Fibroblast of villous mesenchyme (primary cell): ENCODE data around the gene SLC25A26. TPM values are rescaled to one million over a fixed set of nuclear protein-coding genes. Genes with fewer than 3 reads are reported as not detected.
"Not testable (repeated sequence)": the region's sequence is repeated elsewhere in the genome, so short reads cannot be mapped to it uniquely, and the experiment has no call there.

Source experiments
- DNase-seq: peaks from one replicate; pipeline ENCODE4 v3.0.0-alpha.2; 2010; ENCODE audit warnings: low read depth
- H3K4me3 ChIP-seq: 2 replicates; pipeline ENCODE4 v1.5.1; 2011; ENCODE audit warnings: low read depth, mild to moderate bottlenecking, low read length
- total RNA-seq: library from RNA; depleted of rRNA; stranded (reverse); fragments of >200 nt; gene quantifications from 2 replicates; pipeline ENCODE4 v1.2.3, GENCODE V29; 2012
- TF ChIP-seq, protein P1 (sequence below): IDR thresholded peaks from 2 replicates; pipeline ENCODE4 v1.5.1; 2012; ENCODE audit warnings: low read depth, mild to moderate bottlenecking, low read length; ENCODE audit not compliant: insufficient read depth

SLC25A26 gene
- total RNA-seq, 1 donor, result 18.1 TPM

DNA sequence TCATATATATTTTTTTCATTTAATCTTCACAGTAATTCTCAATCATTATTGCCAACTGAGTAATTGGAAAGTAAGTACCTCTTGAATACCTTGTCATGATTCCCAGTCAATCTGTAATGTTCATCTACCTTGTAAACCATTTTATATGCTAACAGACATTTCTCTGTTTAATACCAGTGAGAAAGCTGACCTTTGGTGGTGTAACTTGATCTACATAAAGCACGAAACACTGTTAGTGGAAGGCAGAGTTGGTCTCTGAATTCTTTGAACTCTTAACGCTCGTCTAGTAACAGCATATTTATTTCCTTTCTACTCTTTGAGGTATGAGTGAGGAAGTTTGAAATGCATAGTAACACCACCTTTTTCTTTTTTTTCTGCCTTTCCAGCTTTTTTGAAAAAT is 59.5 kb downstream of the SLC25A26 start:
- no peak overlapping the region for H3K4me3 ChIP-seq
- DNase-seq, result no peak
- TF ChIP-seq, protein P1, sequence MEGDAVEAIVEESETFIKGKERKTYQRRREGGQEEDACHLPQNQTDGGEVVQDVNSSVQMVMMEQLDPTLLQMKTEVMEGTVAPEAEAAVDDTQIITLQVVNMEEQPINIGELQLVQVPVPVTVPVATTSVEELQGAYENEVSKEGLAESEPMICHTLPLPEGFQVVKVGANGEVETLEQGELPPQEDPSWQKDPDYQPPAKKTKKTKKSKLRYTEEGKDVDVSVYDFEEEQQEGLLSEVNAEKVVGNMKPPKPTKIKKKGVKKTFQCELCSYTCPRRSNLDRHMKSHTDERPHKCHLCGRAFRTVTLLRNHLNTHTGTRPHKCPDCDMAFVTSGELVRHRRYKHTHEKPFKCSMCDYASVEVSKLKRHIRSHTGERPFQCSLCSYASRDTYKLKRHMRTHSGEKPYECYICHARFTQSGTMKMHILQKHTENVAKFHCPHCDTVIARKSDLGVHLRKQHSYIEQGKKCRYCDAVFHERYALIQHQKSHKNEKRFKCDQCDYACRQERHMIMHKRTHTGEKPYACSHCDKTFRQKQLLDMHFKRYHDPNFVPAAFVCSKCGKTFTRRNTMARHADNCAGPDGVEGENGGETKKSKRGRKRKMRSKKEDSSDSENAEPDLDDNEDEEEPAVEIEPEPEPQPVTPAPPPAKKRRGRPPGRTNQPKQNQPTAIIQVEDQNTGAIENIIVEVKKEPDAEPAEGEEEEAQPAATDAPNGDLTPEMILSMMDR, result no peak

GRCh38 chr3:66291922-66292321 is 71.1 kb downstream of the SLC25A26 start:
- not testable (repeated sequence) for H3K4me3 ChIP-seq, DNase-seq

DNA sequence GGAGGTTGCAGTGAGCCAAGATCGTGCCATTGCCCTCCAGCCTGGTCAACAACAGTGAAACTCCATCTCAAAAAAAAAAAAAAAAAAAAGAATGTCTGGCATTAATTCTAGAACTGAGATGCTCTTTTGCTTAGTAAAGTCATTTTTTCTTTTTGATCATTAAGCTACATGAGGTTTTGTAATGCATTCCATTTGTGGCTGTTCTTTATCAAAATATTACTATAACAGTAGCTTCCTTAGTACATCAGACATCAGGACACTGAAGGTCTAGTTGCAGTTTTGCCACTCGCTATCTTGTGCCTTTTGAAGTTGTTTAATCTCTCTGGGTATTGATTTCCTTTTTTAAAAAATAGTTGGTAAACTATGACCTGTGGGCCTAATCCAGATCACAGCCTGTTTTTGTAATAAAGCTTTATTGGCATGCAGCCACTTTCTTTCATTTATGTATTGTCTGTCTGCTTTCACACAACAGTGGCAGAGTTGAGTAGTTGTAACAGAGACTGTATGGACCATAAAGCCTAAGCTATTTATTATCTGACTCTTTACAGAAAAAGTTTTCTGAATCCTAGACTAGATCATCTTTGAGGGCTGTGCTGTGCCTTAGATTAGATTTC is 76.6 kb downstream of the SLC25A26 start:
- TF ChIP-seq, protein P1, result no peak
- peak; percentile 37 for DNase-seq
- no peak overlapping the region for H3K4me3 ChIP-seq

- H3K4me3 ChIP-seq, result no peak overlapping the region
- TF ChIP-seq, protein P1, result no peak
- DNase-seq, result no peak
Measured at GRCh38 chr3:66297900-66298299, 77.1 kb downstream of the SLC25A26 start.

- no peak overlapping the region for H3K4me3 ChIP-seq
- TF ChIP-seq, protein P1, result no peak
- DNase-seq, result no peak
Measured at GRCh38 chr3:66298591-66298990, 77.8 kb downstream of the SLC25A26 start.

- not testable (repeated sequence) for H3K4me3 ChIP-seq, DNase-seq
Measured at GRCh38 chr3:66299085-66299484, 78.3 kb downstream of the SLC25A26 start.

- H3K4me3 ChIP-seq, result no peak overlapping the region
- DNase-seq, result no peak
- TF ChIP-seq, protein P1, result no peak
Measured at GRCh38 chr3:66299891-66300290, 79.1 kb downstream of the SLC25A26 start.

- no peak for DNase-seq
- H3K4me3 ChIP-seq, result no peak overlapping the region
- TF ChIP-seq, protein P1, result no peak
Measured at GRCh38 chr3:66302288-66302687, 81.5 kb downstream of the SLC25A26 start.
